Transverse colon (tissue), 4 donors: ENCODE data around the gene ACTN1. TPM values are rescaled to one million over a fixed set of nuclear protein-coding genes. Genes with fewer than 3 reads are reported as not detected.

Experiments used
- DNase-seq: peaks from one replicate; pipeline ENCODE4 v3.0.0-alpha.2; 2019
- H3K27ac ChIP-seq, 4 donors: fragments of 200-600 bp; sonication (generic); 2 replicates each; pipeline ENCODE4 v1.5.1; 2016 to 2018; ENCODE audit warnings: inconsistent platforms in 4 of 4
- H3K27me3 ChIP-seq: fragments of 200-600 bp; sonication (generic); 2 replicates; pipeline ENCODE4 v1.5.1; 2017; ENCODE audit warnings: inconsistent platforms
- H3K36me3 ChIP-seq, 4 donors: fragments of 200-600 bp; sonication (generic); 2 replicates each; pipeline ENCODE4 v1.5.1; 2017 to 2019; ENCODE audit warnings: inconsistent platforms in 4 of 4
- H3K4me1 ChIP-seq, 4 donors: fragments of 200-600 bp; sonication (generic); 2 replicates each; pipeline ENCODE4 v1.5.1; 2017 to 2020; ENCODE audit warnings: inconsistent platforms in 4 of 4
- H3K4me3 ChIP-seq, 4 donors: fragments of 200-600 bp; sonication (generic); 1 replicate in 1 of 4; 2 replicates in 3 of 4; pipeline versions ENCODE4 v1.5.1 to v1.6.1; 2017 to 2019; ENCODE audit warnings: inconsistent platforms in 4 of 4
- H3K9me3 ChIP-seq, 2 donors: fragments of 200-600 bp; sonication (generic); 2 replicates each; pipeline ENCODE4 v1.5.1; 2017 to 2019; ENCODE audit warnings: inconsistent platforms in 2 of 2
- CTCF ChIP-seq, 5 experiments: fragments of 200-600 bp in 3 of 5; fragments of 450-650 bp in 2 of 5; sonication (generic) in 3 of 5; IDR thresholded peaks; 1 replicate in 2 of 5; 2 replicates in 3 of 5; pipeline ENCODE4 v1.5.1; 2016 to 2017; ENCODE audit warnings: antibody characterized with exemption in 5 of 5, inconsistent platforms in 3 of 5, mild to moderate bottlenecking in 2 of 5, moderate library complexity in 1 of 5
- EP300 ChIP-seq: sonication (generic); formaldehyde crosslinking; IDR thresholded peaks from one replicate; pipeline ENCODE4 v1.6.1; 2017; ENCODE audit warnings: antibody characterized with exemption, low read depth
- POLR2A ChIP-seq: fragments of 450-650 bp; IDR thresholded peaks from one replicate; pipeline ENCODE4 v1.6.1; 2016; ENCODE audit warnings: antibody characterized with exemption, mild to moderate bottlenecking, moderate library complexity
- POLR2AphosphoS5 ChIP-seq, 3 donors: sonication (generic); formaldehyde crosslinking; IDR thresholded peaks; one replicate each; pipeline ENCODE4 v1.6.1; 2016; ENCODE audit warnings: antibody characterized with exemption in 3 of 3
- WGBS, 2 donors: methylation state at CpG; one replicate each; pipeline ENCODE4 v1.1.5; 2018; ENCODE audit warnings: low coverage in 1 of 2; 5-methylcytosine and 5-hydroxymethylcytosine counted together
- in situ Hi-C, 4 donors: fragments of 200-750 bp; cut with MboI; loops; one replicate each; pipeline versions ENCODE4 v1.15.0 to v1.15.1; 2017; ENCODE audit warnings: low sequenced_read_pairs in 3 of 4, low pct_ligation_motif_present in 1 of 4, low pct_unique_long_range_greater_than_20kb in 1 of 4
- intact Hi-C: fragments of 100-400 bp; cut with DNase I; formaldehyde crosslinking; loops from one replicate; pipeline ENCODE4 v1.15.1; 2023; ENCODE audit warnings: low total_unique reads
- total RNA-seq, 4 donors: library from RNA; depleted of rRNA; stranded (reverse); fragments of >200 nt; gene quantifications; one replicate each; pipeline ENCODE4 v1.1.0, GENCODE V29; 2016

ACTN1 gene
- total RNA-seq, 4 donors from 2014 or later: 127 to 403 (median 197) TPM

DNA sequence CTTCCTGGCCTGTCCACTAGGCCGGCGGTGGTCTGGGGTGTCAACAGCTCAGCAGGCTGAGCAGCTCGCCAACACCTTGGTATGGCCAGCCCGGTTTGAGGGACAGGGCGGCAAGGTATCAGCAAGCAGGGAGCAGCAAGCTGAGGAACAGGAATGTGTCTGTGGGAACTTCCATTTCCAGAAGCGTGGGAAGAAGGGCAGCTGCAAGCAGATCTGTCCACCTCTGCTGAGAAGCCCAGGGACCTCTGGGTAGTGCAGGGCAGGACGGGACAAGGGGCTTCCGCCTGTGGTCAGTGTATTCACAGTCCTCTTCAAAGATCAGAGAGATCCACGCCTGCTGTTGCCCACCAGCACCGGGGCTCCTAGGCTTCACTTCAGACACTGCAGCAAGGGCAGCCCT, 36.0 kb downstream of the ACTN1 start:
- Histone ChIP-seq H3K4me1 (peaks cover 75 to 99% (median 98%) of the 10 kb centered on the region in 4 donors), H3K27me3 (no peaks in the 10 kb centered on the region), H3K36me3 (no peaks in the 10 kb centered on the region), H3K27ac (peak overlapping the region; percentile 93 to 99 (median 96)), H3K4me3 (no peak overlapping the region), H3K9me3 (no peaks in the 10 kb centered on the region)
- TF ChIP-seq POLR2A (no peak), EP300 (no peak), CTCF (IDR thresholded peaks at IDR 0.05) (no peak), POLR2AphosphoS5 (IDR thresholded peaks at IDR 0.05) (no peak)
- 75% methylated on average over 10 of the region's 10 CpGs; no CpG with 5 or more reads in 1 of the 2 donors for WGBS, 2 donors
- intact Hi-C loops: loop anchor here (5.0 kb wide), 1 partner anchor 36 kb away; no protein-coding TSS in a partner anchor
- in situ Hi-C loops: no loop called here
- no peak for DNase-seq

DNA sequence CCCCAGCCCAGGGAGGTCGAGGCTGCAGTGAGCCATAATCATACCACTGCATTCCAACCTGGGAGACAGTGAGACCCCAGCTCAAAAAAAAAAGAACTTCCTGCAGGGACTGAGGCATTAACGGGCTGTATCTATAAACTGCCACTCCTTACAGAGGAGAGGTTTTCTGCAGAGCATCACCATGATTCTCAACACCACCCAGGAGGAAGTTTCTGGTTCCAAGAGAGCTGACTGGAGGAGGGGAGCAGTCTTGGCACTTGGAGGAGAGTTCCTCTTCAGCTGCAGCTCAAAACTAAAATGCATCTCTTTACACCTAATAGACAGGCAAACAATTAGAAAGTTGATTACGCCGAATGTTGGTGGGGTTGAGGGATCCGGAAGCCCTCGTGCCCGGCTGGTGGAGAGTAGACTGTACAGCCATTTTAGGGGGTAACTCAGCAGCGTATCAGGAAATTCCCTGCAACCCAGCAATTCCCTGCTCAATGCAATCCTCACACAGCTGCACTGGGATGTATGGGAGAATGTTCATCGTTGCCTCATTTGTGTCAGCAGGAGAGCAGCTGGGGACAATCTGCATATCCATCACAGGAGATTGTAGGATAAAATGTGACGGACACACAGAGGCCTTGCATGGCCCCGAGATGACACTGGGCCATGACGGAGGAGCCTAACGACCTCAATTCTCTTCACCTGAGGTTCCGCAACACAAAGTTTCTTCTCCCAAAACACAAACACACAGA, 36.6 kb downstream of the ACTN1 start:
- TF ChIP-seq CTCF (IDR thresholded peaks at IDR 0.05) (no peak), POLR2AphosphoS5 (IDR thresholded peaks at IDR 0.05) (no peak), EP300 (no peak), POLR2A (no peak)
- H3K4me1 ChIP-seq: peaks cover 75 to 99% (median 98%) of the 10 kb centered on the region in 4 donors
- in situ Hi-C loops (no loop called here), intact Hi-C loops (loop anchor here (5.0 kb wide), 1 partner anchor 35 kb away; no protein-coding TSS in a partner anchor)
- no peaks in the 10 kb centered on the region for H3K9me3 ChIP-seq
- no peak for DNase-seq
- H3K27ac ChIP-seq: peak overlapping the region; percentile 93 to 99 (median 96)
- no peaks in the 10 kb centered on the region for H3K36me3 ChIP-seq
- 51 to 68% methylated on average over 3 to 14 of the region's 14 CpGs for WGBS, 2 donors
- H3K27me3 ChIP-seq: no peaks in the 10 kb centered on the region
- no peak overlapping the region for H3K4me3 ChIP-seq

DNA sequence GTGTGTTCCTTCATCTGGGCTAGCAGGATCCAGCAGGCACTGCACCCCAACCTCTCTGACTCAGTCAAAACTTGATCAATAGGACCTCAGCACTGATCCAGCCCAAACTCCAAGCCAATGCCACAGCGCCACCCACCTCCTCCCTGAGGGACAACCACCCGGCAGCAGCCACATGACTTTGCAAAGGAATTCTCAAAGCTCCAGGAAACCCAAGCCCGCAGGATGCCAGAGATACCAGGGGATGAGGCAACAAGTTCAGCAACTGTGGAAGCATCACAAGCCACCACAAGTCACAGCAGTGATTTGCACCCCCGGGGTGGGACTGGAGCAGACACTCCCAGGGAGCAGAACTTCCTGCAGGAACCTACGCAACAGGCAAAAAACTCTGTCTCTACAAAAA, 37.3 kb downstream of the ACTN1 start:
- WGBS, 2 donors: 55% methylated on average over 5 of the region's 5 CpGs; no CpG with 5 or more reads in 1 of the 2 donors
- peak overlapping the region; percentile 93 to 99 (median 96) for H3K27ac ChIP-seq
- no peaks in the 10 kb centered on the region for H3K36me3 ChIP-seq
- no peak overlapping the region for H3K4me3 ChIP-seq
- peaks cover 71 to 99% (median 96%) of the 10 kb centered on the region in 4 donors for H3K4me1 ChIP-seq
- H3K9me3 ChIP-seq: no peaks in the 10 kb centered on the region
- in situ Hi-C loops (no loop called here), intact Hi-C loops (loop anchor here (5.0 kb wide), 1 partner anchor 35 kb away; no protein-coding TSS in a partner anchor)
- DNase-seq: peak; percentile 53
- TF ChIP-seq EP300: no peak
- TF ChIP-seq CTCF (IDR thresholded peaks at IDR 0.05): peak in 4 of 5 experiments; percentile 4 to 26 (median 20)
- TF ChIP-seq POLR2AphosphoS5 (IDR thresholded peaks at IDR 0.05): peak in 2 of 3 donors; percentile 17 to 48
- no peak for TF ChIP-seq POLR2A
- no peaks in the 10 kb centered on the region for H3K27me3 ChIP-seq

- Histone ChIP-seq H3K4me1 (peaks cover 61 to 99% (median 94%) of the 10 kb centered on the region in 4 donors), H3K9me3 (no peaks in the 10 kb centered on the region), H3K27me3 (no peaks in the 10 kb centered on the region), H3K36me3 (no peaks in the 10 kb centered on the region), H3K4me3 (no peak overlapping the region), H3K27ac (peak overlapping the region; percentile 93 to 99 (median 96))
- DNase-seq: no peak
- TF ChIP-seq POLR2A (no peak), CTCF (IDR thresholded peaks at IDR 0.05) (no peak), EP300 (no peak), POLR2AphosphoS5 (IDR thresholded peaks at IDR 0.05) (no peak)
- in situ Hi-C loops: no loop called here
- intact Hi-C loops: loop anchor here (5.0 kb wide), 1 partner anchor 33 kb away; no protein-coding TSS in a partner anchor
- WGBS, 2 donors: 69 to 75% methylated on average over 1 to 3 of the region's 3 CpGs
These were observed 38.4 kb downstream of the ACTN1 start for GRCh38 chr14:68940614-68941185.
